OCI-LY1 (cell line): ENCODE results near the gene ROR2.

Source experiments
- H2AFZ ChIP-seq: fragments of 200-600 bp; sonication (generic), shearing (Covaris generic); 2 replicates; pipeline ENCODE4 v1.6.0; 2014; ENCODE audit warnings: antibody characterized with exemption, mild to moderate bottlenecking, low read length
- H3F3A ChIP-seq: fragments of 200-600 bp; sonication (generic), shearing (Covaris generic); 2 replicates; pipeline ENCODE4 v1.6.0; 2014; ENCODE audit warnings: mild to moderate bottlenecking, antibody characterized with exemption, low read length, moderate library complexity; ENCODE audit not compliant: insufficient read depth
- H3K27ac ChIP-seq: fragments of 200-600 bp; sonication (generic); 2 replicates; pipeline ENCODE4 v1.5.1; 2014; ENCODE audit warnings: low read length, mixed run types, mild to moderate bottlenecking, low read depth; ENCODE audit not compliant: poor library complexity, severe bottlenecking
- H3K27me3 ChIP-seq: fragments of 200-600 bp; sonication (generic); 2 replicates; pipeline ENCODE4 v1.6.0; 2014; ENCODE audit warnings: antibody characterized with exemption, mild to moderate bottlenecking, low read length, moderate library complexity; ENCODE audit not compliant: insufficient read depth
- H3K36me3 ChIP-seq: fragments of 200-600 bp; sonication (generic); 2 replicates; pipeline ENCODE4 v1.6.1; 2014; ENCODE audit warnings: mild to moderate bottlenecking, antibody characterized with exemption, low read length, moderate library complexity, mixed read lengths; ENCODE audit not compliant: insufficient read depth
- H3K4me1 ChIP-seq: fragments of 200-600 bp; sonication (generic); 2 replicates; pipeline ENCODE4 v1.5.1; 2014; ENCODE audit warnings: mild to moderate bottlenecking, low read length, moderate library complexity; ENCODE audit not compliant: insufficient read depth, severe bottlenecking
- H3K4me2 ChIP-seq: fragments of 200-600 bp; sonication (generic), shearing (Covaris generic); 2 replicates; pipeline ENCODE4 v1.6.1; 2014; ENCODE audit warnings: low read length
- H3K4me3 ChIP-seq: fragments of 200-600 bp; sonication (generic); 2 replicates; pipeline ENCODE4 v1.5.1; 2014; ENCODE audit warnings: low read length, low read depth, mild to moderate bottlenecking, mixed read lengths; ENCODE audit not compliant: poor library complexity, severe bottlenecking
- H3K79me2 ChIP-seq: fragments of 200-600 bp; shearing (Covaris generic); 2 replicates; pipeline ENCODE4 v1.6.1; 2016; ENCODE audit warnings: mixed run types, low read length, mixed read lengths; ENCODE audit not compliant: insufficient read depth
- H3K9ac ChIP-seq: fragments of 200-600 bp; sonication (generic), shearing (Covaris generic); 2 replicates; pipeline ENCODE4 v1.6.1; 2014; ENCODE audit warnings: mild to moderate bottlenecking, low read length, mixed read lengths
- H3K9me2 ChIP-seq: fragments of 200-600 bp; sonication (generic), shearing (Covaris generic); 2 replicates; pipeline ENCODE4 v1.6.1; 2014; ENCODE audit warnings: low read depth, mild to moderate bottlenecking, low read length, mixed read lengths
- H3K9me3 ChIP-seq: fragments of 200-600 bp; shearing (Covaris generic); 2 replicates; pipeline ENCODE4 v1.6.1; 2014; ENCODE audit warnings: low read length, mixed read lengths
- H4K20me1 ChIP-seq: fragments of 200-600 bp; sonication (generic), shearing (Covaris generic); 2 replicates; pipeline ENCODE4 v1.6.0; 2016; ENCODE audit warnings: mild to moderate bottlenecking, low read length; ENCODE audit not compliant: insufficient read depth
- CTCF ChIP-seq: fragments of 200-600 bp; sonication (generic), shearing (Covaris generic); IDR thresholded peaks from 2 replicates; pipeline ENCODE4 v1.5.1; 2017; ENCODE audit warnings: mild to moderate bottlenecking, antibody characterized with exemption, low read length, moderate library complexity, mixed read lengths
- EZH2 ChIP-seq: fragments of 200-600 bp; sonication (generic), shearing (Covaris generic); IDR thresholded peaks from 2 replicates; pipeline ENCODE4 v1.8.0; 2017; ENCODE audit warnings: borderline replicate concordance, mixed run types, mild to moderate bottlenecking, antibody characterized with exemption, low read length, moderate library complexity, mixed read lengths

ROR2 gene

GRCh38 chr9:91727316-91727861 lies 222.6 kb downstream of the ROR2 start:
- no peaks in the 10 kb centered on the region for H4K20me1 ChIP-seq
- H3K4me3 ChIP-seq: no peak overlapping the region
- no peaks in the 10 kb centered on the region for H3K9me3 ChIP-seq
- H2AFZ ChIP-seq: no peak overlapping the region
- no peaks in the 10 kb centered on the region for H3F3A ChIP-seq
- no peak overlapping the region for H3K4me2 ChIP-seq
- H3K27ac ChIP-seq: no peak overlapping the region
- H3K36me3 ChIP-seq: no peaks in the 10 kb centered on the region
- no peaks in the 10 kb centered on the region; the same call in 1 of the 2 replicates for H3K27me3 ChIP-seq
- H3K9ac ChIP-seq: no peak overlapping the region
- H3K79me2 ChIP-seq: no peaks in the 10 kb centered on the region
- no peak for TF ChIP-seq EZH2
- TF ChIP-seq CTCF: peak; percentile 62
- no peaks in the 10 kb centered on the region for H3K9me2 ChIP-seq
- H3K4me1 ChIP-seq: no peaks in the 10 kb centered on the region

DNA sequence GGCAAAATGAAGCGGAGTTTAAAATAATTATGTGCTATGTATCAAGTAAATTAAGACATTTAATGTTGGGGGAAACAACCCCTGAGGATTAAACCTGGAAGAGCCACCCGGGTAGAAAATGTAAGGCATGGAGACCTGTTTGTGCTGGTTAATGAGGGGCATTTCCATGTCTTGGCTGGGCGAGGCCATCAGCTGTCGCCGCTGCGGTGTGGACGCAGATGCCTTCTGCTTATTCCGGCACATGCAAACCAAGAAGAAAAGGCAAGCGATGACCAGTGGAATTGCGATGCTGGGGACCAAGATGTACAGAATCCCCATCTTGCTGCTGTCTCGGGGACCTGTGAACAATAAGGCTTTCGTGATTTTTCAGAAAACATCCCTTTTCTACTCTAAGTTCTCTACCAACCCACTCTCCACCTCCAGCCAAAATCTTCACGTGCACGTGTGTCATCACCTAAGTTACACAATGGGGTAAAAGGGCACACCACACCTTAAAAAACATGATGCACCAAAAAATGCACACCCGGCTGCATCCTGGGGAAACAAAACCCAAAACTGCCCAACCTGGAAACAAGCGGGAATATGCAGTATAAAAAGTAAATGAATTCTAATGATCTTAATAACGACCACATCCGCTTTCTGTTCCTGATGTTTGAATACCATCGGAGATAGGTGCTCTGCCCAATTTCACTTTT lies 223.5 kb downstream of the ROR2 start:
- Histone ChIP-seq H3K9ac (no peak overlapping the region), H3K9me2 (no peaks in the 10 kb centered on the region), H3K79me2 (no peaks in the 10 kb centered on the region), H3K4me2 (no peak overlapping the region), H3K36me3 (no peaks in the 10 kb centered on the region), H3K27ac (no peak overlapping the region), H3K9me3 (no peaks in the 10 kb centered on the region), H2AFZ (no peak overlapping the region), H3K4me1 (no peaks in the 10 kb centered on the region), H3K4me3 (no peak overlapping the region), H3F3A (no peaks in the 10 kb centered on the region), H3K27me3 (no peaks in the 10 kb centered on the region), H4K20me1 (no peaks in the 10 kb centered on the region)
- TF ChIP-seq EZH2 (no peak), CTCF (no peak)

- Histone ChIP-seq H3K27ac (no peak overlapping the region), H3K36me3 (no peaks in the 10 kb centered on the region), H3K9me3 (no peaks in the 10 kb centered on the region), H3K9me2 (no peaks in the 10 kb centered on the region), H2AFZ (no peak overlapping the region), H4K20me1 (no peaks in the 10 kb centered on the region), H3K27me3 (no peaks in the 10 kb centered on the region), H3F3A (no peaks in the 10 kb centered on the region), H3K79me2 (no peaks in the 10 kb centered on the region), H3K4me2 (no peak overlapping the region), H3K9ac (no peak overlapping the region), H3K4me1 (peaks cover 5% of the 10 kb centered on the region), H3K4me3 (no peak overlapping the region)
- TF ChIP-seq EZH2 (no peak), CTCF (no peak)
These were observed 224.4 kb downstream of the ROR2 start for GRCh38 chr9:91725651-91726050.
